ENCODE data around the gene SPTB.

SPTB gene

DNA sequence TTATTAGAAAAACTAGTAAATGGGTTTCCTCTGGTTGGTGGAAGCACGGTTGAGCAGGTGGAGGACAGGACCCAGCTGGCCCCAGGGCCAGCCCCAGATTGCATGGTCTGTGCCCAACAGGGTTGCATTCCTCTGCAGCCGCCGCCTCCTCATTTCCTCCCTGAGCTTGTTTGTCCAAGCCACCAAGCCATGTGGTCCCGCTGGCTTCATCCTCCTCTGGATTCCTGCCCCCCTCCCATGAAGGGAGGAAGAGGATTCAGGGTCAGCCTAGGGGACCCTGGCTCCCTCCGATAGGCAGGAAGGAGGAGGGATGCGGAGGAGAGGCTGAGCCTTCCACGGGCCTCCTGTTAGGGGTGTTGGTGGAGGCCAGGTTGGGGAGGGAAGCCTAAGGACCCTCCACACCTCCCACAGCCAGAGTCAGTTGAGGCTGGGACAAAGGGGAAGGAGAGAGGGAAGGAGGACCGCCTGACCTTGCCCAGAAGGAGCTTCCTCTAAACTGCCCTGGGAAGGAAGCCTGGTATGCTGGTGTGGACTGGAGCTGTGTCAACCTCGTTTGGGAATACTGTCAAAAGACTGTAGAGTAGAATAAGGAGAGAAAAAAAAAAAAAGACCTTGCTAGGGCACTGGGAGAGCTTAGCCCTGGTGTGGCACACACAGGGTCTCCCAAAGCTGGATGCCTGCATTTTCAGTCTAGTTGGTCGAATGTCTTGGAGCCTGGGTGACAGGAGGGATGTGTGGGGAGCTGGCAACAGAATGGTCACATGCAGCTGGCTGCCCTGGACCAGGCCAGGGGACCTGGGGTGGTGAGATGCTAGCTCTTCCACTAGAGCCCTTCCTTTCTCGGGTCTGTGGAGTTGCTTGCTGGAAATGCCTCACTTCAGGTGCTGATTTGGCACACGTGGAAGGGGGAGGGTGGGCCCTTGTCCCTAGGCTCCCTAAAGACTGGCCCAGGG, 133.1 kb downstream of the SPTB start:
- peak overlapping the region; percentile 11 for H3K27ac Mint-ChIP-seq
- no peak overlapping the region for H3K4me3 Mint-ChIP-seq
- no peak for DNase-seq
- H3K36me3 Mint-ChIP-seq (ENCODE audit: low read depth), result peaks cover 12% of the 10 kb centered on the region
- H3K4me1 Mint-ChIP-seq (ENCODE audit: low read depth), result peaks cover 10% of the 10 kb centered on the region
- no peaks in the 10 kb centered on the region for H3K9me3 Mint-ChIP-seq
- H3K27me3 Mint-ChIP-seq, result no peaks in the 10 kb centered on the region

DNA sequence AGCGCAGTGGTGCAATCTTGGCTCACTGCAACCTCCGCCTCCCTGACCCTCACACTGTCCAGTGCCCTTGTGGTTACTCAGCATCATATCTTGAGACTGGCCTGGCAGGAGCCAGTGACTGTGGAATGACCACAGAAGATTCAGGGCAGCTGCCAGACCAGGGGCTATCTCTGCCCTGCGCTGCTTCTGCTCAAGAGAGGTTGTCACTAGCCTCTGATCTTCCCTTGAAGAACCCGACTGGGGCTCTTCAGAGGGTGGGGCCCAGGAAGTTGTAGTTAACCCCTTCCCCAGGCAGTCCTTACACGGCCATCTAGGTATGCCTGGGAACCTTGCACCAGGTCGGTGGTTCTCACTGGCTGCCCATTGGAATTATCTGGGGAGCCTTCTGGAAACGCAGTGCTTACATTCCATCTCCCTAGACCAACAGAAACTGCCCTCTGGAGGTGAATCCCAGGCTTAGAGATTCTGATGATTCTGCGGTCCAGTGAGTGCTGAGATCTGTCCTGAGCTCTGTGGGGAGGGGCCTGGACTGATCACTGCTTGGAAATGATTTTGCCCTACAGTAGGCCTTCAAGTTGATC, 134.1 kb downstream of the SPTB start:
- H3K27ac Mint-ChIP-seq, result peak overlapping the region; percentile 38
- H3K36me3 Mint-ChIP-seq (ENCODE audit: low read depth), result peaks cover 17% of the 10 kb centered on the region
- DNase-seq, result no peak
- no peak overlapping the region for H3K4me3 Mint-ChIP-seq
- no peaks in the 10 kb centered on the region for H3K9me3 Mint-ChIP-seq
- H3K4me1 Mint-ChIP-seq (ENCODE audit: low read depth), result peaks cover 10% of the 10 kb centered on the region
- no peaks in the 10 kb centered on the region for H3K27me3 Mint-ChIP-seq

DNA sequence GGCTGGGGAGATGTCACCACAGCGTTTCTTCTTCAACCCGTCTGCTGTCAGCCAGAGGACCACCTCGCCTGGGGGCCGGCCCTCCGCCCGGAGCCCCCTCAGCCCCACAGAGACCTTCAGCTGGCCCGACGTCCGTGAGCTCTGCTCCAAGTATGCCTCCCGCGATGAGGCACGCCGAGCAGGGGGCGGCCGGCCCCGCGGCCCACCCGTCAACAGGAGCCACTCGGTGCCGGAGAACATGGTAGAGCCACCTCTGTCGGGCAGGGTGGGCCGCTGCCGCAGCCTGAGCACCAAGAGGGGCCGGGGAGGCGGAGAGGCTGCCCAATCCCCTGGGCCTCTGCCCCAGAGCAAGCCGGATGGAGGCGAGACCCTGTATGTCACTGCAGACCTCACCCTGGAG, 136.6 kb downstream of the SPTB start:
- Mint-ChIP-seq H3K9me3 (no peaks in the 10 kb centered on the region), H3K4me1 (ENCODE audit: low read depth) (peaks cover 10% of the 10 kb centered on the region), H3K27ac (no peak overlapping the region), H3K4me3 (no peak overlapping the region), H3K27me3 (no peaks in the 10 kb centered on the region), H3K36me3 (ENCODE audit: low read depth) (peaks cover 17% of the 10 kb centered on the region)
- DNase-seq, result no peak

DNA sequence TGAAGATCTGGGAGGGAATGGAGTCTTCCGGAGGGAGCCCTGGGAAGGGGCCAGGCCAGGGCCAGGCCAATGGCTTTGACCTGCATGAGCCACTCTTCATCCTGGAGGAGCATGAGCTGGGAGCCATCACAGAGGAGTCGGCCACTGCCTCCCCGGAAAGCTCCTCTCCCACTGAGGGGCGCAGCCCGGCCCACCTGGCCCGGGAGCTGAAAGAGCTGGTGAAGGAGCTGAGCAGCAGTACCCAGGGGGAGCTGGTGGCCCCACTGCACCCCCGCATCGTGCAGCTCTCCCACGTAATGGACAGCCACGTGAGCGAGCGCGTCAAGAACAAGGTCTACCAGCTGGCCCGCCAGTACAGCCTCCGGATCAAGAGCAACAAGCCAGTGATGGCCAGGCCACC, 137.7 kb downstream of the SPTB start:
- no peak overlapping the region for H3K27ac Mint-ChIP-seq
- H3K27me3 Mint-ChIP-seq, result no peaks in the 10 kb centered on the region
- H3K36me3 Mint-ChIP-seq (ENCODE audit: low read depth), result peaks cover 17% of the 10 kb centered on the region
- H3K4me3 Mint-ChIP-seq, result no peak overlapping the region
- H3K4me1 Mint-ChIP-seq (ENCODE audit: low read depth), result peaks cover 8% of the 10 kb centered on the region
- no peak for DNase-seq
- H3K9me3 Mint-ChIP-seq, result no peaks in the 10 kb centered on the region

DNA sequence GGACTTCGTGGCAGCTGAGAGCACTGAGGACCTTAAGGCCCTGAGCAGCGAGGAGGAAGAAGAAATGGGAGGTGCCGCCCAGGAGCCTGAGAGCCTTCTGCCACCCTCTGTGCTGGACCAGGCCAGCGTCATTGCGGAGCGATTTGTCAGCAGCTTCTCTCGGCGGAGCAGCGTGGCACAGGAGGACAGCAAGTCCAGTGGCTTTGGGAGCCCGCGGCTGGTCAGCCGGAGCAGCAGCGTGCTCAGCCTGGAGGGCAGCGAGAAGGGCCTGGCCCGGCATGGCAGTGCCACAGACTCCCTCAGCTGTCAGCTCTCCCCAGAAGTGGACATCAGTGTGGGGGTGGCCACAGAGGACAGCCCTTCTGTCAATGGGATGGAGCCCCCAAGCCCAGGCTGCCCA, 138.5 kb downstream of the SPTB start:
- Mint-ChIP-seq H3K9me3 (no peaks in the 10 kb centered on the region), H3K27ac (no peak overlapping the region), H3K4me3 (no peak overlapping the region), H3K4me1 (ENCODE audit: low read depth) (peaks cover 8% of the 10 kb centered on the region), H3K36me3 (ENCODE audit: low read depth) (peaks cover 17% of the 10 kb centered on the region), H3K27me3 (no peaks in the 10 kb centered on the region)
- no peak for DNase-seq

DNA sequence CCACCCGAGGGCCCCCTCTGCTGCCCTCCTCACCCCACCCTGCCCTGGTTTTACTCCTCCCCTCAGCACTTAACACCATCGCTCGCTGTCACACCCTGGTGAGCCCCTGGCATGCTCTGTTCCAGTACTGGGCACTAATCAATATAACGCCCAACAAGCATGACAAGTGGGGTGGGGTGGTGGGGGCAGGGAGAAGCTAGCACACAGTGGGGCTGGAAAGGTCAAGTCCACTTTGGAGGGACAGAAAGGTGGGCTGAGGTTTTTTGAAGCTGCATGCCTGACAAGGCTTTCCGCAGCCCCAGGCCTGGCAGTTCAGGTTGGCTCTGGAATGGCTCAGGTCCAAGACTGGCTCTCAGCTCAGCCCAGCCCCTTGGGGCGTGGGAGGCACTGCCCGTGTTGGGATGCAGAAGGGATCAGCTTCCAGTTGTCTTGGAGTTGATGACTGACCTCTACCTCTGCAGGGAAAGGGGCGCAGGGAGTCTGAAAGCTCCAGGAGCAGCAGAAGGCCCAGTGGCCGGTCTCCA, 141.4 kb downstream of the SPTB start:
- DNase-seq, result no peak
- peaks cover 15% of the 10 kb centered on the region for H3K4me1 Mint-ChIP-seq (ENCODE audit: low read depth)
- H3K9me3 Mint-ChIP-seq, result no peaks in the 10 kb centered on the region
- no peak overlapping the region for H3K4me3 Mint-ChIP-seq
- H3K27me3 Mint-ChIP-seq, result no peaks in the 10 kb centered on the region
- H3K36me3 Mint-ChIP-seq (ENCODE audit: low read depth), result peaks cover 10% of the 10 kb centered on the region
- no peak overlapping the region for H3K27ac Mint-ChIP-seq

DNA sequence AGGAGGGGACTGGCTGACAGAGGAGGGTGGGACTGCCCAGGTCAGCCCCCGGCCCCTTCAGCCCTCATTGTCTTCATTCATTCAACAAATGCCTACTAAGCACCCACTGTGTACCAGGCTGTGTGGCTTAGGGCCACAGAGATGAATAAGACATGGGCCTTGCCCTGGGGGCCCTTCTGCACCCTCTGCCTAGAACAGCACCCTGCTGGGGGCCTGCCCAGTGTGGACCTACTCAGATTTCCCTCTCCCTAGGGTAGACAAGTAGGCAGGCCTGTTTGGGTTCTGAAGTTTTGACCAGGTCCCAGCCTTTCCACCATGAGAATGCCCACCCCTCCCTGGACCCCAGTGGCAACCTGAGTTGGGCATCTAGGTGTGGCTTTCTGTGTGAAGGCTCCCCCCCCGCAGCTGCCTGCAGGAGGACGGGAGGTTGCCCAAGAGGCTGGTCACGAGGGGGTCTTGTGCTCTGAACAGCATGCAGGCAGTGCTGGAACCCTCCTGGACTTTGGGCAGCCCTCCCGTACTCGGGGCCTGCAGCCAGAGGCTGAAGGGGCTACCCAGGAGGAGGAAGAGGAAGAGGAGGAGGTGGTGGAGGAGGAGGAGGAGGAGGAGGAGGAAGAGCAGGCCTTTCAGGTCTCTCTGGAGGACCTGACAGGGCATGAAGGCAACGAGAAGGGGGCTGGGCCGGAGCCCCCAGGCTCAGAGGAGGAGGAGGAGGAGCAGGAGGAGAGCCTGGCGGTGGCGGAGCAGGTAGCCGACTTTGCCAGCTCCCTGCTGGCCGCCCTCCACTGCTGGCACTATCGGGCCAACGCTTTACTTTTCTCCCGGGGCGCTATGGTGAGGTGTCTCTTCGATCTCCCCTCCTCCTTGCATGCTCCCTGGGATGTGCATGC, 142.1 kb downstream of the SPTB start:
- Mint-ChIP-seq H3K27ac (no peak overlapping the region), H3K4me1 (ENCODE audit: low read depth) (peaks cover 15% of the 10 kb centered on the region), H3K27me3 (no peaks in the 10 kb centered on the region)

DNA sequence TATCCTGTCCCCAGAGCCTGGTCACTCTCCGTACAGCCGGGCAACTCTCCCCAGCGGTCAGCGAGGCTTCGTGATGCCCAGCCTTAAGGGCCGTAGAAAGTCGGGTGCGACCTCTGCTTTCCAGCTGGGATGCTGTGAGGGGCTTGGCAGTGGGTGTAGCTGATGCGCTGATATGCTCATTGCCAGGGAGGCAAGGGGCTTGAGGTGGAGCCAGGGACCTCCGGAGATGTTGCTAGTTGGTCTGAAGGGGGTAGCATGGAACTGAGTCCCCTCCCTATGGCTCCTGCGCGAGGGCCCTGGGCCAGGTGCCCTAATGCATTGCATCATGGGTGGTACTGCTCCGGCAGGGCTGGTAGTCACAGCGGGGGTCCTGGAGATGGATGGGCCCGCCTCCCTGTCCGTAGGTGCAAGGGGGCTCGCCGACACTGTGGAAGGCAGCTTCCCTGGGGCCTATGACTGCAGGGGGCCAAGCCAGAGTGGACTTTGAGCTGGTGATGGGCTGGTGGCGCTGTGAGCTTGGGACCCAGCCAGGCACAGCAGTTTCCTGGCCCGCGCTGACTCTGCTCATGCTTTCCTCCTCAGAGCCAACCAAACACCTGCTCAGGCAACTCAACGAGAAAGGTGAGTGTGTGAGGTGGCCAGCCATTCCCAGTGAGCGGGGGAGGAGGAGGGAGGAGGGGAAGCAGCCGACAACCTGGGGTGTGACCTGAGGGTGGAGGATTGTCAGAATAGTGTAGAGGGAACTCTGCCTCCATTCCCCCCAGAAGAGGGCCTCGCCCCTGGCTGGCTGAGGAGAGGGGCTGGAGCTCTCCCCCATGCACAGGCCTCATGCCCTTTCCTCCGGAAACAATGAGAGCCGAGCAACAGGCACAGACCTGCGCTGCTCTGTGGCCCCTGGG, 143.2 kb downstream of the SPTB start:
- no peak for DNase-seq
- H3K4me3 Mint-ChIP-seq, result no peak overlapping the region
- no peaks in the 10 kb centered on the region for H3K27me3 Mint-ChIP-seq
- H3K27ac Mint-ChIP-seq, result no peak overlapping the region
- H3K4me1 Mint-ChIP-seq (ENCODE audit: low read depth), result peaks cover 15% of the 10 kb centered on the region
- no peaks in the 10 kb centered on the region for H3K9me3 Mint-ChIP-seq
- peaks cover 5% of the 10 kb centered on the region for H3K36me3 Mint-ChIP-seq (ENCODE audit: low read depth)

More for the DNA sequence above, 142.1 kb downstream of the SPTB start:
- Mint-ChIP-seq H3K9me3 (no peaks in the 10 kb centered on the region), H3K4me3 (no peak overlapping the region), H3K36me3 (ENCODE audit: low read depth) (peaks cover 10% of the 10 kb centered on the region)
- no peak for DNase-seq

DNA sequence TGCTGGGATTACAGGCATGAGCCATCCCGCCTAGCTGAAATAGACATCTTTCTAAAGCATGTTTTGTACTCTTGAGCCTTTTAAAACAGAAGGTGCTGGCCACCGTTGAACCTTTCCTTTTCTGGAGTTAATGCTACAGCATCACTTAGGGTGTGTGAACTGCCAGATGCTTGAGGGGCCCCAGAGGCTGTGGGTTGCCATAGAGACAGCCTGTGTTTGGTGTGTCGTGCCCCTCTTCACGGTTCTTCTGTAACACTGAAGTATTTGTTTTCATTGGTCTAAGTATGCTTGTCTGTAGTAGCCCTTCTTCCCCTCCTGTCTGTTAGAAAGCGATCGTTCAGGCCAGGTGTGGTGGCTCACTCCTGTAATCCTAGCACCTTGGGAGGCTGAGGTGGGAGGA, 144.7 kb downstream of the SPTB start:
- peaks cover 20% of the 10 kb centered on the region for H3K4me1 Mint-ChIP-seq (ENCODE audit: low read depth)
- H3K9me3 Mint-ChIP-seq, result no peaks in the 10 kb centered on the region
- H3K4me3 Mint-ChIP-seq, result no peak overlapping the region
- H3K27me3 Mint-ChIP-seq, result no peaks in the 10 kb centered on the region
- H3K27ac Mint-ChIP-seq, result peak overlapping the region; percentile 35
- DNase-seq, result no peak
- H3K36me3 Mint-ChIP-seq (ENCODE audit: low read depth), result no peaks in the 10 kb centered on the region

DNA sequence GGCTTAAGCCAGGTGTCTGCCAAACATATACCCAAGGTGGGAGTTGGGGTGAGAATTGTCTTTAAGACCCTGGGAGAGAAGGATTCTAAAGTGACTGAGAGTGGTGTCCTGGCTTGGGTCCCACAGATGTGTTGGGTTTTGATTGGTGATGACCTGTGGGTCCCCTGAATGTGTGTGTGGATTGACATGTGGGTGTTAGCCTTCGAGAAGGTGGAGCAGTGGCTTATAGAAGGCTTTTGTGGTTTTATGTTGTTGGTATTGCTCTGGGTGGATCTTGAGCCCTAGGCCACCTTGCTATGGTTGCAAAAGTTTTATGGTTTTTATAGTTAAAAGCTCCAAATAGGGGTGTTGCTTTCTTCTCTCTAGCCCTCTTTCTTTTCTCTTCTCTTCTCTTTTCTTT, 145.8 kb downstream of the SPTB start:
- Mint-ChIP-seq H3K4me3 (no peak overlapping the region), H3K27me3 (no peaks in the 10 kb centered on the region), H3K36me3 (ENCODE audit: low read depth) (no peaks in the 10 kb centered on the region), H3K27ac (peak overlapping the region; percentile 56), H3K4me1 (ENCODE audit: low read depth) (peaks cover 28% of the 10 kb centered on the region), H3K9me3 (no peaks in the 10 kb centered on the region)
- DNase-seq, result no peak

DNA sequence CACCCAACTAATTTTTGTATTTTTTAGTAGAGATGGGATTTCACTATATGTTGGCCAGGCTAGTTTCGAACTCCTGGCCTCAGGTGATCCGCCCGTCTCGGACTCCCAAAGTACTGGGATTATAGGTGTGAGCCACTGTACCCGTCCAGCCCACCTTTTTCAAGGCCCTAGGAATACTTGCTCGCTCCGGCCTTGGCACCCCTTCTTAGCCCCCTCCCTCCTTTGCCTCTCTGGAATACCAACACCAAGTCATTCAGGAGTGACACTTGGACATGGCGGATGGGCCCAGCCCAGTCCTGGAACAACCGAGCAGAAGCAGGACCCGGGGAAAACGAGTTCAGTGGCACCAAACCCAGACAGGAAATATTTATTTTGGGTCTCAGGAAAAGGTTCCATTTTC, 146.4 kb downstream of the SPTB start:
- no peaks in the 10 kb centered on the region for H3K27me3 Mint-ChIP-seq
- no peak for DNase-seq
- H3K27ac Mint-ChIP-seq, result no peak overlapping the region
- peaks cover 28% of the 10 kb centered on the region for H3K4me1 Mint-ChIP-seq (ENCODE audit: low read depth)
- H3K4me3 Mint-ChIP-seq, result no peak overlapping the region
- no peaks in the 10 kb centered on the region for H3K9me3 Mint-ChIP-seq
- H3K36me3 Mint-ChIP-seq (ENCODE audit: low read depth), result no peaks in the 10 kb centered on the region

DNA sequence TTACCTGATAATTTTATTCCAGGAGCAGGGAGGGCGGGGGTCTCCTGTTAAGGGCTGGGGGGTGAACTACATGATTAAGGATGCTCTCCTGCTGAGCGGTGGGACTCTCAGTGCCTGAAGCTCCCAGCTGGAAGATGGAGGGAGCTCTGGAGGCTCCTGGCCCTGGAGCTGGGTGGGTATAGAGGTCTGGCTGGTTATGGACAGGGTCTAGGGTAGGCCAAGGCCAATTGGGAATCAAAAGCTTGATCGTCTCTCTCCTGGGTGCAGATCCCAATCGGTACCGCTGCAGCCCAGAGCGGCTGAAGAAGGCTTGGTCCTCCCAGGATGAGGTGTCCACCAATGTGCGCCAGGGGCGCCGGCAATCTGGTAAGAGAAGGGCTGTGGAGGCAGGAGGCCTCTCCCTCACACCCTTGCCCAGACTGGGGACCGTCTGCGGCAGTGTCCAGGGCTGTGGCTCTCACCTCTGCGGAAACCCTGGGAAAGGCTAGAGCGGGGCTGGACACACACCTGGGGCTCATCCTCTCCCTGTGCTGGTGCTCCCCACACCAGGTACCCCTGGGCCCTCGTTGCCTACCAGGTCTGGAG, 147.1 kb downstream of the SPTB start:
- peaks cover 34% of the 10 kb centered on the region for H3K4me1 Mint-ChIP-seq (ENCODE audit: low read depth)
- H3K27ac Mint-ChIP-seq, result no peak overlapping the region
- H3K4me3 Mint-ChIP-seq, result no peak overlapping the region
- no peaks in the 10 kb centered on the region for H3K27me3 Mint-ChIP-seq
- H3K9me3 Mint-ChIP-seq, result no peaks in the 10 kb centered on the region
- no peak for DNase-seq
- no peaks in the 10 kb centered on the region for H3K36me3 Mint-ChIP-seq (ENCODE audit: low read depth)

DNA sequence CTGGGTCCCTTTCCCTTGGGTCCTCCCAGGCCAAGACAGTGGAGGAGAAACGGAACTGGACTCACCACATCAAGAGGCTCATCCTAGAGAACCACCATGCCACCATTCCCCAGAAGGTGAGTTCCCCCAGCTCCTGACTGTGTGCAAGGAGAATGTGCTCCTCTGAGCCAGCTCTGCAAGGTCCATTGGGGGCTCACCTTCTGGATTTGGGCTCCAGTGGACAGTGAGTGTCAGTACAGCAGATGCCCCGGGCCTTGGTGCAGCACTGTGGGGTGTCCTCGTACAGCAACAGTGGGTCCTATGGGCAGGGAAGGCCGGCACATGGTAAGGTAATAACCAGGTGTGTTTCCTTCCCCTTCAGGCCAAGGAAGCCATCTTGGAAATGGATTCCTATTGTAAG, 147.6 kb downstream of the SPTB start:
- peaks cover 34% of the 10 kb centered on the region for H3K4me1 Mint-ChIP-seq (ENCODE audit: low read depth)
- H3K4me3 Mint-ChIP-seq, result no peak overlapping the region
- no peak overlapping the region for H3K27ac Mint-ChIP-seq
- no peaks in the 10 kb centered on the region for H3K9me3 Mint-ChIP-seq
- H3K27me3 Mint-ChIP-seq, result no peaks in the 10 kb centered on the region
- no peak for DNase-seq
- H3K36me3 Mint-ChIP-seq (ENCODE audit: low read depth), result no peaks in the 10 kb centered on the region
